GM12878 (cell line): ENCODE measurements around the gene MAGED4. TPM values are rescaled to one million over a fixed set of nuclear protein-coding genes. Genes with fewer than 3 reads are reported as not detected.

Experiments used
- ATAC-seq: fragments of 200-7000 bp; cut with Tn5 transposase; 3 replicates; pipeline ENCODE4 v1.9.1; 2020; ENCODE audit warnings: mild to moderate bottlenecking, moderate library complexity
- BruUV-seq: library from RNA; stranded (reverse); fragments of 400-500 nt; replicated peaks from 2 replicates; lab custom pipeline; 2021; lab: Mats Ljungman, UMichigan
- CTCF ChIA-PET: fragments of 300-600 bp; sonication (Branson Sonifier 250); formaldehyde crosslinking; extraction: SDS; loops from one replicate; lab custom pipeline; 2021; ENCODE audit warnings: inconsistent platforms; lab: Yijun Ruan, JAX
- POLR2A ChIA-PET: fragments of 350-600 bp; formaldehyde crosslinking; extraction: SDS; loops from one replicate; lab custom pipeline; 2021; ENCODE audit warnings: inconsistent platforms; lab: Charles Lee
- RAD21 ChIA-PET: fragments of 300-600 bp; sonication (Branson Sonifier 250); formaldehyde crosslinking; loops from one replicate; lab custom pipeline; 2023; ENCODE audit warnings: antibody characterized with exemption; ENCODE audit not compliant: unreplicated experiment; lab: Charles Lee
- SMC1A ChIA-PET: fragments of 300-600 bp; sonication (Branson Sonifier 250); formaldehyde crosslinking; loops from one replicate; lab custom pipeline; 2023; ENCODE audit not compliant: unreplicated experiment, uncharacterized antibody; lab: Charles Lee
- DNase-seq: peaks from one replicate; pipeline ENCODE4 v3.0.0-alpha.2; 2011; ENCODE audit warnings: low read depth, low spot score
- FAIRE-seq: peaks from 3 replicates; lab custom pipeline; 2011; peaks lifted over from hg19 to GRCh38; lab: Jason Lieb, UNC
- H2AFZ ChIP-seq: 2 replicates; pipeline ENCODE4 v1.6.0; 2011; ENCODE audit warnings: low read depth, low read length, control low read depth; ENCODE audit not compliant: control insufficient read depth
- H3K27ac ChIP-seq: 2 replicates; pipeline ENCODE4 v1.5.1; 2011; ENCODE audit warnings: control low read depth; ENCODE audit not compliant: control insufficient read depth, insufficient read depth
- H3K27me3 ChIP-seq, 2 experiments: replicated peaks in 1 of 2; 2 replicates each; pipeline versions ENCODE4 v1.6.0 to v1.6.1; 2011; ENCODE audit warnings: low read length in 1 of 2; ENCODE audit not compliant: control insufficient read depth in 2 of 2, insufficient read depth in 2 of 2
- H3K36me3 ChIP-seq, 2 experiments: 2 replicates each; pipeline ENCODE4 v1.5.1; 2011; ENCODE audit warnings: low read length in 1 of 2; ENCODE audit not compliant: control insufficient read depth in 2 of 2, insufficient read depth in 2 of 2
- H3K4me1 ChIP-seq: 2 replicates; pipeline ENCODE4 v1.6.1; 2011; ENCODE audit warnings: mild to moderate bottlenecking, low read length, moderate library complexity, mixed read lengths; ENCODE audit not compliant: control insufficient read depth, insufficient read depth
- H3K4me2 ChIP-seq: 2 replicates; pipeline ENCODE4 v1.6.0; 2011; ENCODE audit warnings: control low read depth; ENCODE audit not compliant: control insufficient read depth, insufficient read depth
- H3K4me3 ChIP-seq: fragments of 200-600 bp; sonication (generic); 2 replicates; pipeline ENCODE4 v1.5.1; 2016
- H3K79me2 ChIP-seq: 2 replicates; pipeline ENCODE4 v1.6.0; 2011; ENCODE audit warnings: low read length; ENCODE audit not compliant: control insufficient read depth, insufficient read depth
- H3K9ac ChIP-seq: 2 replicates; pipeline ENCODE4 v1.8.0; 2011; ENCODE audit warnings: low read length, control low read depth, mixed read lengths; ENCODE audit not compliant: control insufficient read depth, insufficient read depth
- H3K9me3 ChIP-seq: replicated peaks from 3 replicates; pipeline ENCODE4 v1.5.1; 2011; ENCODE audit warnings: mild to moderate bottlenecking, low read length; ENCODE audit not compliant: control insufficient read depth, insufficient read depth
- H4K20me1 ChIP-seq: 2 replicates; pipeline ENCODE4 v1.6.0; 2011; ENCODE audit not compliant: control insufficient read depth, insufficient read depth
- BACH1 ChIP-seq: fragments of 450-650 bp; IDR thresholded peaks from 2 replicates; pipeline ENCODE4 v1.6.1; 2017; ENCODE audit warnings: mild to moderate bottlenecking, borderline replicate concordance
- BCL11A ChIP-seq: IDR thresholded peaks from 2 replicates; pipeline ENCODE4 v1.6.1; 2011; ENCODE audit warnings: low read depth, low read length
- BHLHE40 ChIP-seq, 2 experiments: fragments of 450-650 bp in 1 of 2; IDR thresholded peaks; 2 replicates each; pipeline ENCODE4 v1.6.1; 2011 to 2017; ENCODE audit warnings: low read depth in 2 of 2, borderline replicate concordance in 1 of 2, improper control_type of control experiment in 1 of 2, low read length in 1 of 2, mild to moderate bottlenecking in 1 of 2
- CBFB ChIP-seq: IDR thresholded peaks from 2 replicates; pipeline ENCODE4 v1.6.1; 2016; ENCODE audit warnings: antibody characterized with exemption, low read depth
- CHD2 ChIP-seq: IDR thresholded peaks from 2 replicates; pipeline ENCODE4 v1.6.1; 2011; ENCODE audit warnings: low read depth, low read length, improper control_type of control experiment, borderline replicate concordance
- CREM ChIP-seq: IDR thresholded peaks from 2 replicates; pipeline ENCODE4 v1.6.1; 2014; ENCODE audit warnings: antibody characterized with exemption, low read depth
- HDAC6 ChIP-seq: fragments of 200-600 bp; sonication (generic); IDR thresholded peaks from one replicate; pipeline ENCODE4 v1.8.0; 2017; ENCODE audit warnings: antibody characterized with exemption; ENCODE audit not compliant: unreplicated experiment
- IRF4 ChIP-seq: IDR thresholded peaks from 2 replicates; pipeline ENCODE4 v1.6.1; 2011; ENCODE audit warnings: low read depth, low read length
- JUNB ChIP-seq: IDR thresholded peaks from 2 replicates; pipeline ENCODE4 v1.6.1; 2016; ENCODE audit warnings: antibody characterized with exemption, mild to moderate bottlenecking
- NR2C1 ChIP-seq: fragments of 450-650 bp; IDR thresholded peaks from 2 replicates; pipeline ENCODE4 v1.6.1; 2017; ENCODE audit warnings: antibody characterized with exemption, mild to moderate bottlenecking, moderate library complexity
- PAX8 ChIP-seq: fragments of 450-650 bp; IDR thresholded peaks from 2 replicates; pipeline ENCODE4 v1.6.1; 2017; ENCODE audit warnings: mild to moderate bottlenecking, moderate library complexity
- SPI1 ChIP-seq: IDR thresholded peaks from 2 replicates; pipeline ENCODE4 v1.6.1; 2011; ENCODE audit warnings: low read depth, mild to moderate bottlenecking, low read length, moderate library complexity, borderline replicate concordance; ENCODE audit not compliant: insufficient read depth
- STAT1 ChIP-seq: fragments of 450-650 bp; conservative IDR thresholded peaks from 2 replicates; pipeline ENCODE4 v1.6.1; 2014; ENCODE audit warnings: antibody characterized with exemption, mild to moderate bottlenecking
- TBL1XR1 ChIP-seq: IDR thresholded peaks from 2 replicates; pipeline ENCODE4 v1.6.1; 2012; ENCODE audit warnings: low read depth, low read length, improper control_type of control experiment
- TCF12 ChIP-seq: IDR thresholded peaks from 2 replicates; pipeline ENCODE4 v1.6.1; 2011; ENCODE audit warnings: low read depth, mild to moderate bottlenecking, low read length
- WGBS: methylation state at CpG from one replicate; pipeline ENCODE4 v1.1.6; 2016; ENCODE audit warnings: low lambda C conversion rate; ENCODE audit not compliant: insufficient replicate concordance, insufficient coverage; ENCODE audit errors: missing lambda C conversion rate; 5-methylcytosine and 5-hydroxymethylcytosine counted together
- in situ Hi-C: fragments of 300-500 bp; cut with MboI; formaldehyde crosslinking; loops from 9 replicates; pipeline ENCODE4 v1.14.3; 2018; ENCODE audit warnings: mixed read lengths
- intact Hi-C: fragments of 100-400 bp; cut with micrococcal nuclease; formaldehyde crosslinking; loops from one replicate; pipeline ENCODE4 v1.14.2; 2022; ENCODE audit not compliant: unreplicated experiment
- polyA plus RNA-seq, 11 experiments: library from polyadenylated mRNA; depleted of rRNA in 4 of 11; unstranded in 6 of 11; stranded (reverse) in 5 of 11; fragments of >200 nt; fragmentation: Nextera tagmentation in 4 of 11; fragmentation: Illumina TruSeq in 1 of 11; extraction: Ambion mirVana in 4 of 11; extraction: Trizol in 1 of 11; gene quantifications; 1 replicate in 1 of 11; 2 replicates in 10 of 11; pipeline versions ENCODE4 v1.2.1 to v1.2.3, GENCODE V29; 2011 to 2016; ENCODE audit warnings: inconsistent platforms in 2 of 11, missing spikeins in 2 of 11, low read depth in 1 of 11
- total RNA-seq, 4 experiments: library from RNA; depleted of rRNA in 3 of 4; stranded (reverse); fragments of >200 nt in 3 of 4; fragmentation: Illumina TruSeq in 1 of 4; extraction: Trizol in 1 of 4; gene quantifications; 2 replicates each; pipeline versions ENCODE4 v1.2.1 to v1.2.3, GENCODE V29; 2013 to 2021
- TF ChIP-seq, protein P1 (sequence below): IDR thresholded peaks from 2 replicates; pipeline ENCODE4 v1.6.1; 2011; ENCODE audit warnings: mild to moderate bottlenecking, low read depth, low read length, moderate library complexity; ENCODE audit not compliant: insufficient replicate concordance
- TF ChIP-seq, protein P2 (sequence below): IDR thresholded peaks from 2 replicates; pipeline ENCODE4 v1.6.1; 2012; ENCODE audit warnings: low read depth, low read length, improper control_type of control experiment
- TF ChIP-seq, protein P3 (sequence below): fragments of 450-650 bp; IDR thresholded peaks from 2 replicates; pipeline ENCODE4 v1.6.1; 2018; ENCODE audit warnings: borderline replicate concordance, mild to moderate bottlenecking; ENCODE audit not compliant: partially characterized antibody

The MAGED4 gene
- total and polyA plus RNA-seq, 10 of the 15 experiments (the other 5 are each of a cell fraction or from before 2014, with no cell fraction given), result not detected

DNA sequence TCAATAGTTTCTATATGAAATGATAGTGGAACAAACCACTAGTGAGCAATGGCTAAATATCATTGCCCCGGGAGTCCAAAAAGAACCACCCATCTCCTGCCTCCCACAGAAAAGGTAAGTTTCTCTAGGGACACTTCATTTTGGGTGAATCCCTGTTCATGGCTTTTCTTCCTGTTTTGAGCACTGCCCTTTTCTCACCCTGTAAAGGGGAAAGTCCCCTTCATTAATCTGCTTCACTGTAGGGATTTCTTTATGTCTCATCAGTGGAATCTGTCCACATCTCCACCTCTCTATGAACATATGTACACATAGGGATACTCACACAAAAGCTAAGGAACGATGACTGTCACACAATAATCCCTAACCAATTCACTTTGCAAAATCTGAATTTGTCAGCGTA is 28.6 kb downstream of the MAGED4 start (continued):
- TF ChIP-seq JUNB, result no peak
- no peak for TF ChIP-seq SPI1
- no peak for TF ChIP-seq TCF12
- no peak for TF ChIP-seq BACH1
- no peak for TF ChIP-seq HDAC6

DNA sequence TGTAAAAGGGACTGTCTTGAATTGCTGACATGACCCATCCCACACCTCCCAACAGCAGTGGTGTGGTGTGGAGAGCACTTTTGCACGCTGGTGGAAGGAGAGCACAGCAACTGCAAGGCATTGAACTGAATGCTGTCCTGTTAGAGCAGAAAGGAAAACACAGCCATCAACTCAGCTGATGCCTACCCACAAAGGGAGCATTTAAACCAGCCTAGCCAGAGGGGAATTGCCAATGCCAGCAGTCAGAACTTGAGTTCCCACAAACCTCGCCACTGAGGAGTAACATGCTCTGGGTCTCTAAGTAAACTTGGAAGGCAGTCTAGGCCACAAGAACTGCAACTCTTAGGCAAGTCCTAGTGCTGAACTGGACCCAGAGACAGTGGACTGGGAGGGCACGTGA is 31.9 kb downstream of the MAGED4 start:
- ChIA-PET POLR2A (no interaction called here), CTCF (no interaction called here), SMC1A (no interaction called here), RAD21 (no interaction called here)
- H3K27me3 ChIP-seq, result no peaks in the 10 kb centered on the region
- in situ Hi-C loops, result loop anchor here (25.0 kb wide), 1 partner anchor 96 kb away; no protein-coding TSS in a partner anchor
- intact Hi-C loops, result no loop called here
- H3K27ac ChIP-seq, result no peak overlapping the region
- ATAC-seq (no peak), DNase-seq (no peak), FAIRE-seq (no peak)
- no peak overlapping the region for H3K4me2 ChIP-seq
- H3K9ac ChIP-seq, result no peak overlapping the region
- H4K20me1 ChIP-seq, result no peaks in the 10 kb centered on the region
- H2AFZ ChIP-seq, result no peak overlapping the region
- H3K79me2 ChIP-seq, result no peaks in the 10 kb centered on the region
- H3K9me3 ChIP-seq, result no peaks in the 10 kb centered on the region
- 21% methylated on average over 3 of the region's 3 CpGs for WGBS
- no peaks in the 10 kb centered on the region for H3K4me1 ChIP-seq
- H3K4me3 ChIP-seq, result no peak overlapping the region
- BruUV-seq, result no TSS peak
- no peaks in the 10 kb centered on the region for H3K36me3 ChIP-seq
- TF ChIP-seq BCL11A (no peak), CHD2 (no peak), STAT1 (no peak), TBL1XR1 (no peak), NR2C1 (no peak), CREM (no peak), CBFB (no peak), BHLHE40 (IDR thresholded peaks at IDR 0.05; ENCODE audit: borderline replicate concordance in 1 of 2, low read depth in 2 of 2, low read length in 1 of 2) (no peak), PAX8 (no peak), IRF4 (no peak)
- TF ChIP-seq, protein P1, sequence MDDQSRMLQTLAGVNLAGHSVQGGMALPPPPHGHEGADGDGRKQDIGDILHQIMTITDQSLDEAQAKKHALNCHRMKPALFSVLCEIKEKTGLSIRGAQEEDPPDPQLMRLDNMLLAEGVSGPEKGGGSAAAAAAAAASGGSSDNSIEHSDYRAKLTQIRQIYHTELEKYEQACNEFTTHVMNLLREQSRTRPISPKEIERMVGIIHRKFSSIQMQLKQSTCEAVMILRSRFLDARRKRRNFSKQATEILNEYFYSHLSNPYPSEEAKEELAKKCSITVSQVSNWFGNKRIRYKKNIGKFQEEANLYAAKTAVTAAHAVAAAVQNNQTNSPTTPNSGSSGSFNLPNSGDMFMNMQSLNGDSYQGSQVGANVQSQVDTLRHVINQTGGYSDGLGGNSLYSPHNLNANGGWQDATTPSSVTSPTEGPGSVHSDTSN, result no peak
- TF ChIP-seq, protein P2, sequence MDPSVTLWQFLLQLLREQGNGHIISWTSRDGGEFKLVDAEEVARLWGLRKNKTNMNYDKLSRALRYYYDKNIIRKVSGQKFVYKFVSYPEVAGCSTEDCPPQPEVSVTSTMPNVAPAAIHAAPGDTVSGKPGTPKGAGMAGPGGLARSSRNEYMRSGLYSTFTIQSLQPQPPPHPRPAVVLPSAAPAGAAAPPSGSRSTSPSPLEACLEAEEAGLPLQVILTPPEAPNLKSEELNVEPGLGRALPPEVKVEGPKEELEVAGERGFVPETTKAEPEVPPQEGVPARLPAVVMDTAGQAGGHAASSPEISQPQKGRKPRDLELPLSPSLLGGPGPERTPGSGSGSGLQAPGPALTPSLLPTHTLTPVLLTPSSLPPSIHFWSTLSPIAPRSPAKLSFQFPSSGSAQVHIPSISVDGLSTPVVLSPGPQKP, result no peak
- TF ChIP-seq, protein P3, sequence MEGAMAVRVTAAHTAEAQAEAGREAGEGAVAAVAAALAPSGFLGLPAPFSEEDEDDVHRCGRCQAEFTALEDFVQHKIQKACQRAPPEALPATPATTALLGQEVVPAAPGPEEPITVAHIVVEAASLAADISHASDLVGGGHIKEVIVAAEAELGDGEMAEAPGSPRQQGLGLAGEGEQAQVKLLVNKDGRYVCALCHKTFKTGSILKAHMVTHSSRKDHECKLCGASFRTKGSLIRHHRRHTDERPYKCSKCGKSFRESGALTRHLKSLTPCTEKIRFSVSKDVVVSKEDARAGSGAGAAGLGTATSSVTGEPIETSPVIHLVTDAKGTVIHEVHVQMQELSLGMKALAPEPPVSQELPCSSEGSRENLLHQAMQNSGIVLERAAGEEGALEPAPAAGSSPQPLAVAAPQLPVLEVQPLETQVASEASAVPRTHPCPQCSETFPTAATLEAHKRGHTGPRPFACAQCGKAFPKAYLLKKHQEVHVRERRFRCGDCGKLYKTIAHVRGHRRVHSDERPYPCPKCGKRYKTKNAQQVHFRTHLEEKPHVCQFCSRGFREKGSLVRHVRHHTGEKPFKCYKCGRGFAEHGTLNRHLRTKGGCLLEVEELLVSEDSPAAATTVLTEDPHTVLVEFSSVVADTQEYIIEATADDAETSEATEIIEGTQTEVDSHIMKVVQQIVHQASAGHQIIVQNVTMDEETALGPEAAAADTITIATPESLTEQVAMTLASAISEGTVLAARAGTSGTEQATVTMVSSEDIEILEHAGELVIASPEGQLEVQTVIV, result no peak
